Heart left ventricle (tissue), 13 donors: ENCODE data around the gene LKAAEAR1.

Experiments used
- CTCF ChIP-seq, 12 donors: fragments of 200-600 bp; sonication (generic) in 4 of 12; IDR thresholded peaks; one replicate each; pipeline versions ENCODE4 v1.5.0 to v1.8.0; 2018 to 2022; ENCODE audit warnings: antibody characterized with exemption in 12 of 12, mild to moderate bottlenecking in 5 of 12
- POLR2A ChIP-seq, 2 donors: fragments of 450-650 bp; IDR thresholded peaks; one replicate each; pipeline ENCODE4 v1.6.1; 2017; ENCODE audit warnings: antibody characterized with exemption in 2 of 2, mild to moderate bottlenecking in 2 of 2, moderate library complexity in 2 of 2
- donor health status: ischemic (EF 13 %, LVEDD 7.1; RV severe dilation, severe dysfunction).
- donor health status: DM: no; HTN: yes; CAD: no.
- donor health status: DM: no; HTN: no; CAD: no.
- donor health status: ischemic (EF 25% LVEDD 6.9; RV normal size, moderate dysfunction).
- donor health status: ischemic (EF 25% LVEDD 5.7; RV mildly dilated, moderate dysfunction).
- donor health status: ischemic (EF 35%, LVEDD 5.7; RV mildly dilated, moderate dysfunction).
- donor health status: nonischemic (EF 11% LVEDD 7.7; RV severe dilation, severe dysfunction).
- donor health status: DM: yes; HTN: yes; CAD: no.
- donor health status: PGD.
- donor health status: ischemic (EF 29% LVEDD 5.4; RV normal size, mild dysfunction).
- donor health status: nonischemic (EF 23%, LVEDD 6.1; RV moderate dilation, normal function).

DNA sequence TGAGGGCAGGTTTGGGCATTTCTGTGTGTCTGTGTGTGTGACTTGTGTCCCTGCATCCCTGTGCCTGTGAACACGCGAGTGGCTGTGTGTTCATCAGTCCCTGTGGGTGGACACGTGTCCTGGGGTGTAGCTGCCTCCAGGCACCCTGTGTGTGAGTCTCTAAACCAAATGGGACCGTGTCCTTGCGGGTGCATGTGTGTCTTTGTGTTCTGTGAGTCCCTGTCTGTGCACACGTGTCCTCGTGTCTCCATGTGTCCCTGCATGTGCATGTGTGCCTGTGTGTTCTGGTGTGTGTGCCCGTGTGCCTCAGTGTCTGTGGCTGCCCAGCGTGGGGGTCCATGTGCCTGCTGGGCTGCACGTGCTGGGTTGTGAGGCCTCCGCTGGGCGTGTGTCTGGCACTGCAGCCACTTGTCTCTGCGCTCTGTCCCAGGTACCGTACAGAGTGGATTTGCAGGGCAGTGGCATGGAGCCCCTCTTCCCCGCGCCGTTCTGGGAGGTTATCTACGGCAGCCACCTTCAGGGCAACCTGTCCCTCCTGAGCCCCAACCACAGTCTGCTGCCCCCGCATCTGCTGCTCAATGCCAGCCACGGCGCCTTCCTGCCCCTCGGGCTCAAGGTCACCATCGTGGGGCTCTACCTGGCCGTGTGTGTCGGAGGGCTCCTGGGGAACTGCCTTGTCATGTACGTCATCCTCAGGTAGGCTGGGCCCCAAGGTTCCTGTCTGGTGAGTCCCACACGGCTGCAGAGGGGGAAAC lies 8.2 kb upstream of the LKAAEAR1 start:
- TF ChIP-seq CTCF (IDR thresholded peaks at IDR 0.05) (no peak), POLR2A (IDR thresholded peaks at IDR 0.05) (no peak)
